Glutamatergic neuron (in vitro differentiated cells): ENCODE measurements around the gene ACTN1. TPM values are rescaled to one million over a fixed set of nuclear protein-coding genes. Genes with fewer than 3 reads are reported as not detected.

ENCODE experiments used
- DNase-seq: peaks from one replicate; pipeline ENCODE4 v3.0.0; 2022
- H3K27ac Mint-ChIP-seq: one replicate; pipeline ENCODE4 v1.8.0; 2020; ENCODE audit warnings: mild to moderate bottlenecking, mixed read lengths, inconsistent platforms; ENCODE audit not compliant: unreplicated experiment
- H3K27me3 Mint-ChIP-seq: one replicate; pipeline ENCODE4 v1.8.0; 2020; ENCODE audit warnings: mild to moderate bottlenecking, moderate library complexity, mixed read lengths, inconsistent platforms; ENCODE audit not compliant: unreplicated experiment
- H3K36me3 Mint-ChIP-seq: one replicate; pipeline ENCODE4 v1.8.0; 2020; ENCODE audit warnings: mild to moderate bottlenecking, mixed read lengths, inconsistent platforms; ENCODE audit not compliant: unreplicated experiment
- H3K4me1 Mint-ChIP-seq: one replicate; pipeline ENCODE4 v1.8.0; 2020; ENCODE audit warnings: mild to moderate bottlenecking, low read depth, mixed read lengths, inconsistent platforms; ENCODE audit not compliant: unreplicated experiment
- H3K4me3 Mint-ChIP-seq: one replicate; pipeline ENCODE4 v1.8.0; 2020; ENCODE audit warnings: mild to moderate bottlenecking, mixed read lengths, inconsistent platforms; ENCODE audit not compliant: unreplicated experiment
- H3K9me3 Mint-ChIP-seq: one replicate; pipeline ENCODE4 v1.8.0; 2020; ENCODE audit warnings: mild to moderate bottlenecking, moderate library complexity, mixed read lengths, inconsistent platforms; ENCODE audit not compliant: unreplicated experiment
- CTCF ChIP-seq: fragments of 200-600 bp; sonication (generic); IDR thresholded peaks from one replicate; pipeline ENCODE4 v1.5.0; 2021; ENCODE audit not compliant: partially characterized antibody, unreplicated experiment
- total RNA-seq: library from RNA; stranded (reverse); fragmentation: NEBNext Ultra II Directional; extraction: Animal tissue kit (Norgen Biotek cat#: 25700); gene quantifications from one replicate; pipeline ENCODE4 v1.2.1, GENCODE V29; 2021; ENCODE audit not compliant: unreplicated experiment

The ACTN1 gene
- total RNA-seq, 1 donor from 2014 or later = 48.1 TPM

- Mint-ChIP-seq H3K4me3 (no peak overlapping the region), H3K9me3 (no peaks in the 10 kb centered on the region), H3K4me1 (peaks cover 8% of the 10 kb centered on the region), H3K27me3 (no peaks in the 10 kb centered on the region), H3K27ac (no peak overlapping the region), H3K36me3 (no peaks in the 10 kb centered on the region)
- DNase-seq = no peak
- TF ChIP-seq CTCF = no peak
These were observed 8.0 kb upstream of the ACTN1 start for GRCh38 chr14:68986926-68987652.

GRCh38 chr14:68986225-68986624 lies 7.1 kb upstream of the ACTN1 start:
- H3K4me1 Mint-ChIP-seq = peaks cover 8% of the 10 kb centered on the region
- H3K9me3 Mint-ChIP-seq = no peaks in the 10 kb centered on the region
- no peak for TF ChIP-seq CTCF
- H3K27me3 Mint-ChIP-seq = peaks cover 3% of the 10 kb centered on the region
- no peak overlapping the region for H3K27ac Mint-ChIP-seq
- no peak for DNase-seq
- H3K4me3 Mint-ChIP-seq = no peak overlapping the region
- H3K36me3 Mint-ChIP-seq = no peaks in the 10 kb centered on the region

- H3K27ac Mint-ChIP-seq = no peak overlapping the region
- peaks cover 10% of the 10 kb centered on the region for H3K4me1 Mint-ChIP-seq
- DNase-seq = no peak
- H3K9me3 Mint-ChIP-seq = peaks cover 2% of the 10 kb centered on the region
- TF ChIP-seq CTCF = no peak
- H3K4me3 Mint-ChIP-seq = no peak overlapping the region
- peaks cover 3% of the 10 kb centered on the region for H3K27me3 Mint-ChIP-seq
- no peaks in the 10 kb centered on the region for H3K36me3 Mint-ChIP-seq
These were observed 5.6 kb upstream of the ACTN1 start for GRCh38 chr14:68984686-68985085.

- no peaks in the 10 kb centered on the region for H3K36me3 Mint-ChIP-seq
- no peak overlapping the region for H3K4me3 Mint-ChIP-seq
- H3K27me3 Mint-ChIP-seq = peaks cover 3% of the 10 kb centered on the region
- H3K27ac Mint-ChIP-seq = no peak overlapping the region
- no peak for DNase-seq
- no peak for TF ChIP-seq CTCF
- peaks cover 2% of the 10 kb centered on the region for H3K9me3 Mint-ChIP-seq
- H3K4me1 Mint-ChIP-seq = peaks cover 2% of the 10 kb centered on the region
These were observed 4.1 kb upstream of the ACTN1 start for GRCh38 chr14:68983191-68983590.

- H3K4me1 Mint-ChIP-seq = peaks cover 2% of the 10 kb centered on the region
- no peak overlapping the region for H3K4me3 Mint-ChIP-seq
- no peaks in the 10 kb centered on the region for H3K36me3 Mint-ChIP-seq
- no peak overlapping the region for H3K27ac Mint-ChIP-seq
- TF ChIP-seq CTCF = no peak
- H3K27me3 Mint-ChIP-seq = peaks cover 3% of the 10 kb centered on the region
- DNase-seq = no peak
- H3K9me3 Mint-ChIP-seq = peaks cover 2% of the 10 kb centered on the region
These were observed 3.5 kb upstream of the ACTN1 start for GRCh38 chr14:68982581-68982980.
